Osteoblast (primary cell): ENCODE measurements around the gene CBY1. TPM values are rescaled to one million over a fixed set of nuclear protein-coding genes. Genes with fewer than 3 reads are reported as not detected.

Source experiments
- DNase-seq: peaks from one replicate; pipeline ENCODE4 v3.0.0; 2011; ENCODE audit warnings: low spot score, mixed read lengths; ENCODE audit not compliant: insufficient read length; ENCODE audit errors: missing footprints
- H2AFZ ChIP-seq: 2 replicates; pipeline ENCODE4 v1.6.0; 2011; ENCODE audit warnings: mild to moderate bottlenecking, low read length
- H3K27ac ChIP-seq: 2 replicates; pipeline ENCODE4 v1.5.1; 2011; ENCODE audit warnings: mild to moderate bottlenecking, low read depth, low read length, moderate library complexity
- H3K27me3 ChIP-seq: 2 replicates; pipeline ENCODE4 v1.6.0; 2012; ENCODE audit warnings: mild to moderate bottlenecking, control low read depth, inconsistent platforms, low read length, moderate library complexity; ENCODE audit not compliant: insufficient read depth
- H3K36me3 ChIP-seq: 2 replicates; pipeline ENCODE4 v1.5.1; 2011; ENCODE audit warnings: mild to moderate bottlenecking, low read length, control low read depth, moderate library complexity; ENCODE audit not compliant: insufficient read depth
- H3K4me1 ChIP-seq: 2 replicates; pipeline ENCODE4 v1.5.1; 2011; ENCODE audit warnings: mild to moderate bottlenecking, low read length, control low read depth, moderate library complexity; ENCODE audit not compliant: insufficient read depth
- H3K4me2 ChIP-seq: 2 replicates; pipeline ENCODE4 v1.6.0; 2011; ENCODE audit warnings: mild to moderate bottlenecking, low read length; ENCODE audit not compliant: insufficient read depth
- H3K4me3 ChIP-seq: fragments of 200-600 bp; sonication (generic); 3 replicates; pipeline ENCODE4 v1.5.1; 2012; ENCODE audit warnings: mild to moderate bottlenecking, low read length, inconsistent platforms; ENCODE audit not compliant: insufficient read depth
- H3K79me2 ChIP-seq: 2 replicates; pipeline ENCODE4 v1.6.0; 2012; ENCODE audit warnings: mild to moderate bottlenecking, low read length, control low read depth, inconsistent platforms; ENCODE audit not compliant: insufficient read depth
- H3K9me3 ChIP-seq: 2 replicates; pipeline ENCODE4 v1.5.1; 2011; ENCODE audit warnings: low read depth, low read length, control low read depth
- H4K20me1 ChIP-seq: 2 replicates; pipeline ENCODE4 v1.6.0; 2012; ENCODE audit warnings: mild to moderate bottlenecking, low read length, control low read depth; ENCODE audit not compliant: insufficient read depth
- total RNA-seq: library from RNA; depleted of rRNA; stranded (reverse); fragments of >200 nt; gene quantifications from 2 replicates; pipeline ENCODE4 v1.2.3, GENCODE V29; 2012
- TF ChIP-seq, protein P1 (sequence below): IDR thresholded peaks from 2 replicates; pipeline ENCODE4 v1.5.1; 2011; ENCODE audit warnings: mild to moderate bottlenecking, low read depth, low read length, moderate library complexity; ENCODE audit errors: extremely low read depth

CBY1 gene
- total RNA-seq, 1 donor, result 13.8 TPM

DNA sequence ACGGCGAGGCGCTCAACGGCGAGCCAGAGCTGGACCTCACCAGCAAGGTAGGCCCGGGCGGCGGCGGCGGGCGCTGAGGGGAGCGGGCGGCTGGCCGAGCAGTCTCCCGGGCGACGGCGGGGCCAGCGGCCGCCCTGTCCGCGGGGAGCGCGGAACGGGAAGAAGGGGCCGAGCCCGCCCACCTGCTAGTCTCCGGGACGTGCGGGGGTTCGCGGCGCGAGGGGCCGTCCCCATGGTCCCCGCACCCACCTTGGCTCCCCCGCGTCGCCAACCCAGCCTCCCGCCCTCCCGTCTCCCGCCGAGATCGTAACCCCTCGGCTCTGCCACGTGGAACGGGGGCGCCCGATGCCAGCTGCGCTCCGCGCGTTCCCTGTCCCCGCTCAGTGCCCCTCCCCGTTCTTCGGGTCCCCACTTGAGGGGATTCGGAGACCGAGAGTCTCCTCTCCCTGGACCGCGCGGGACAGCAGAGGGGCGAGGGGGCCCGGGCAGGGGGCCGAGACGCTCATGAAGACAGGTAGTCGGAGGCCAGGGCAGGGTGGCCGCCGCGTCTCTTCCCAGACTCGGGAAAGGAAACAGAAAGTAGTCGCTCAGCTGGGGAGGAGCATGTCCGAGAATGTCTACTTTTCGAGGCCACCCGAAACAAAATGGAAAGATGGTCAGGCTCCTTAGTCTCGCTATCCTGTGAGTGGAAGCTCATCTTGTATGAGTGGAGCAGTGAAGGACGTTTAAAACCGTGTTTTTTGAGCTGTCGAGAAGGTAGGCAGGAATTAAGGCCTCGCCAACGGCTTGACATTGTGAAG lies 49.9 kb downstream of the CBY1 start:
- H3K36me3 ChIP-seq, result peaks cover 12% of the 10 kb centered on the region
- H3K4me2 ChIP-seq, result peak overlapping the region; percentile 80
- H4K20me1 ChIP-seq, result peaks cover 44% of the 10 kb centered on the region
- H3K27me3 ChIP-seq, result no peaks in the 10 kb centered on the region
- H3K4me1 ChIP-seq, result peaks cover 26% of the 10 kb centered on the region
- peaks cover 55% of the 10 kb centered on the region for H3K79me2 ChIP-seq
- peak overlapping the region; percentile 44 for H2AFZ ChIP-seq
- TF ChIP-seq, protein P1, sequence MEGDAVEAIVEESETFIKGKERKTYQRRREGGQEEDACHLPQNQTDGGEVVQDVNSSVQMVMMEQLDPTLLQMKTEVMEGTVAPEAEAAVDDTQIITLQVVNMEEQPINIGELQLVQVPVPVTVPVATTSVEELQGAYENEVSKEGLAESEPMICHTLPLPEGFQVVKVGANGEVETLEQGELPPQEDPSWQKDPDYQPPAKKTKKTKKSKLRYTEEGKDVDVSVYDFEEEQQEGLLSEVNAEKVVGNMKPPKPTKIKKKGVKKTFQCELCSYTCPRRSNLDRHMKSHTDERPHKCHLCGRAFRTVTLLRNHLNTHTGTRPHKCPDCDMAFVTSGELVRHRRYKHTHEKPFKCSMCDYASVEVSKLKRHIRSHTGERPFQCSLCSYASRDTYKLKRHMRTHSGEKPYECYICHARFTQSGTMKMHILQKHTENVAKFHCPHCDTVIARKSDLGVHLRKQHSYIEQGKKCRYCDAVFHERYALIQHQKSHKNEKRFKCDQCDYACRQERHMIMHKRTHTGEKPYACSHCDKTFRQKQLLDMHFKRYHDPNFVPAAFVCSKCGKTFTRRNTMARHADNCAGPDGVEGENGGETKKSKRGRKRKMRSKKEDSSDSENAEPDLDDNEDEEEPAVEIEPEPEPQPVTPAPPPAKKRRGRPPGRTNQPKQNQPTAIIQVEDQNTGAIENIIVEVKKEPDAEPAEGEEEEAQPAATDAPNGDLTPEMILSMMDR, result no peak
- peak overlapping the region; percentile 90 for H3K4me3 ChIP-seq
- H3K9me3 ChIP-seq, result no peaks in the 10 kb centered on the region
- DNase-seq, result peak; percentile 89
- peak overlapping the region; percentile 59 for H3K27ac ChIP-seq

DNA sequence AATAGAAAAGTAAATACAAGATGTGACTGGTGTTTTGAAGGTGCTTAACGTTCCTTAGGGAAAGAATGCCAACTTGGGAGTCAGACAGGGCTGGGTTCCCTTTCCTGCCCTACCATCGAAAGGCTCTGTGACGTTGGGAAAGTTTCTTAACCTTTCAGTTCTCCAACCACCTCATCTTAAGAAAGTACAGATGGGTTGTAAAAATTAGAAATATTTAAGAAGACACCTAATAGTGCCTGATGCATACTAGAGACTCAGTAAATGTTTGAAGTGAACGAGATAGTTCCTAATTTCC lies 50.4 kb downstream of the CBY1 start:
- Histone ChIP-seq H3K27me3 (no peaks in the 10 kb centered on the region), H3K4me1 (peaks cover 22% of the 10 kb centered on the region), H3K36me3 (peaks cover 12% of the 10 kb centered on the region), H4K20me1 (peaks cover 45% of the 10 kb centered on the region), H3K9me3 (no peaks in the 10 kb centered on the region), H3K79me2 (peaks cover 60% of the 10 kb centered on the region), H2AFZ (peak overlapping the region; percentile 3), H3K27ac (peak overlapping the region; percentile 59), H3K4me2 (peak overlapping the region; percentile 80), H3K4me3 (peak overlapping the region; percentile 90)
- DNase-seq, result no peak
- TF ChIP-seq, protein P1, result no peak

DNA sequence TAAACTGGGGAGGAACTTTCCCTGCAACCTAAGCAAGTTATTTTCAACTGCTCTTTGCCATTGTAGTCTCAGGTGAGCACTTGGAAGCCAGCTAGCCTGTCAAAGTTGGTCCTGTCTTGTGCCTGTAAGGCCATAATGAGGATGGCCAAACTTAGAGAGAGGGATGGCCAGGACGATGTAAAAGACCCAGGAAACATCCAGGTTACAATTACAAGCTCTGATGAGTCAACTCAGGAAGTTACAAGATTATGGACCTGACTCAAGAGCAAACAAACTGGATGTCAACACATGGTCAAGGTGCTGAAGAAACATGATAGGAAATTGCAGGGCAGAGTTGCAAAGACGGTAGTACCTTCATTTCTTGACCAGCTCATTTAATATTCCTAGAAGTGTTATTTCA lies 50.9 kb downstream of the CBY1 start:
- Histone ChIP-seq H3K9me3 (no peaks in the 10 kb centered on the region), H3K4me1 (peaks cover 22% of the 10 kb centered on the region), H3K4me3 (peak overlapping the region; percentile 90), H3K36me3 (peaks cover 12% of the 10 kb centered on the region), H2AFZ (no peak overlapping the region), H4K20me1 (peaks cover 50% of the 10 kb centered on the region), H3K4me2 (peak overlapping the region; percentile 80), H3K27ac (peak overlapping the region; percentile 59), H3K27me3 (no peaks in the 10 kb centered on the region), H3K79me2 (peaks cover 65% of the 10 kb centered on the region)
- DNase-seq, result peak; percentile 78
- TF ChIP-seq, protein P1, result no peak

DNA sequence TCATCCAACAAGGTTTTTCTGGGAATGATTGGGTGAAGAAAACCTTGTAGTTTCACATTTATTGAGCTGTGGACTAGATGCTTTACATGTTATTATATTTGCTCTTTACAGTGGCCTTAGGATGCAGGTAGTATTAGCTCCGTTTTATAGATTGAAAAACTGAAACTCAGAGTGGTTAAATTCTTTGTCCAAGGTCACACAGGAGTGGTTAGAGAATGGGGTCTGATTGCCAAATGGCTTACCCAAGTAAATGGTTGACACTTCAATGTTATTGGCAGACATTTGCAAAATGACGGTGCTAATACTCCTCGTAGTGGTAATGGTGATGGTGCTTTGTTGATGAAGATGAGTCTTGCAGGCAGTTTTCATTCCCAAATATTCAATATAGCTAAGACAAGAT lies 51.5 kb downstream of the CBY1 start:
- Histone ChIP-seq H3K4me1 (peaks cover 22% of the 10 kb centered on the region), H3K27me3 (no peaks in the 10 kb centered on the region), H3K27ac (no peak overlapping the region), H3K79me2 (peaks cover 71% of the 10 kb centered on the region), H3K9me3 (no peaks in the 10 kb centered on the region), H2AFZ (no peak overlapping the region), H3K4me2 (peak overlapping the region; percentile 80), H3K36me3 (peaks cover 18% of the 10 kb centered on the region), H3K4me3 (no peak overlapping the region), H4K20me1 (peaks cover 56% of the 10 kb centered on the region)
- TF ChIP-seq, protein P1, result no peak
- DNase-seq, result no peak
